HG03095 (cell line): ENCODE measurements around the gene CASP6.

Experiments used
- ATAC-seq: cut with Tn5 transposase; IDR thresholded peaks from one replicate; pipeline ENCODE4 v1.9.1; 2021; ENCODE audit warnings: moderate library complexity; ENCODE audit not compliant: unreplicated experiment

The CASP6 gene

GRCh38 chr4:109673303-109673702 is 29.9 kb downstream of the CASP6 start:
- ATAC-seq, result no peak

GRCh38 chr4:109672169-109672930 is 30.9 kb downstream of the CASP6 start:
- ATAC-seq, result no peak

DNA sequence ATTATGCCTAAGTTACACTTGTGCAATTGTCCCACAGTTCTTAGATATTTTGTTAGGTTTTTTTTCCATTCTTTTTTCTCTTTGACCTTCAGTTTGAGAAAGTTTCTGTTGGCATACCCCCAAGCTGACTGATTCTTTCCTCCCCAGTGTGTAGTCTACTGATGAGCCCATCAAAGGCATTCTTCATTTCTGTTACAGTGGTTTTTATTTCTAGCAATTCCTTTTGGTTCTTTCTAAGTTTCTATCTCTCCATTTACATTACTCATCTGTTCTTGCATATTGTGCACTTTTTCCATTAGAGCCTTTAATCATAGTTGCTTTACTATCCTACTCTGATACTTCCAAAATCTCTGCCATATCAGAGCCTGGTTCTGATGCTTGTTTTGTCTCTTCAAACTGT is 31.9 kb downstream of the CASP6 start:
- no peak for ATAC-seq

GRCh38 chr4:109665783-109666485 is 37.3 kb downstream of the CASP6 start:
- ATAC-seq, result no peak

DNA sequence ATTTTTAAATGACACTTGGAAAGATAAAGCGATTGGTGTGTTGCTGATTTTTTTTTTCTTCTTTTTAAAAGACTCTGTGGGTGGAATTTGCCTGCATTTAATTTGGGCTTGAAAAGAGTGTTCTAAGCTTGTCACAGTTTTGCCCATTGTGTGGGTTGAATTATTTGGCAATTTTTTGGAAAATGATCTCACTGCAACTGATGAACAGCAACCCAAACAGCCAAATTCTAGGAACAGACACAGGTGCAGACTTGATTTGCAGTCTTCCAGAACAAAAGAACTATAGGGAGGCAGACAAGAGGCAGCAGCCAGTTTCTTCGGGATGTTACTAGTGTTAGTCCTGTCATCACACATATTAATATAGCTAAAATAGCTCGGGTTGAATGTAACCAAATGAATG is 40.5 kb downstream of the CASP6 start:
- no peak for ATAC-seq

- no peak for ATAC-seq
Measured at GRCh38 chr4:109662116-109662515, 41.1 kb downstream of the CASP6 start.

- no peak for ATAC-seq
Measured at GRCh38 chr4:109658871-109659410, 44.3 kb downstream of the CASP6 start.

- ATAC-seq, result no peak
Measured at GRCh38 chr4:109657854-109658418, 45.3 kb downstream of the CASP6 start.

GRCh38 chr4:109655396-109655795 is 47.8 kb downstream of the CASP6 start:
- no peak for ATAC-seq

- ATAC-seq, result peak; percentile 82
Measured at GRCh38 chr4:109649872-109650271, 53.4 kb downstream of the CASP6 start.

DNA sequence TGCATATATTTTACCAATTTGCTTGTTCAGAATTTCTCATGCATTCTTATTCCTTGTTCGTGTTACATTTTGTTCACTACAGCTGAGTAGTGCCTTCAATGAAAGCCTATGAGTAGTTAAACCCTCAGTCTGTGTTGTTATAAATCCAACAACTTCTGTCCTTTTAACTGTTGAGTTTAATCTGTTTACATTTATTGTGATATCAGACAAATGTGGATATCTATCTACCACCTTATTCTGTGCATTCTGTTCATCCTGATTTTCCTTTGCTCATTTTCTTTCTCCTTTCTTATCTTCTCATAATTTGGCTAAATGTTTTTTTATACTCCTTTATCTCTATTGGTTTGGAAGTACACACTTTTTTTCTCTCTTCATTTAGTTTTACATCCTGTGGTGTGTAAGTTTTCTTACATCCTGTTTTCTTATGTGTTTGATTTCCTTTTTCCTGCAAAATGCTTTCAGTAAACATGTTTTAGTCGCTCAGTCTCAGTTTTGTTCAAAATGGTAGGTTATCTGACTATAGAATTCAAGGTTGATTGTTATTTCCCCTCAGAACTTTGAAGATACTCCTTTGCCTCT is 54.2 kb downstream of the CASP6 start:
- no peak for ATAC-seq

DNA sequence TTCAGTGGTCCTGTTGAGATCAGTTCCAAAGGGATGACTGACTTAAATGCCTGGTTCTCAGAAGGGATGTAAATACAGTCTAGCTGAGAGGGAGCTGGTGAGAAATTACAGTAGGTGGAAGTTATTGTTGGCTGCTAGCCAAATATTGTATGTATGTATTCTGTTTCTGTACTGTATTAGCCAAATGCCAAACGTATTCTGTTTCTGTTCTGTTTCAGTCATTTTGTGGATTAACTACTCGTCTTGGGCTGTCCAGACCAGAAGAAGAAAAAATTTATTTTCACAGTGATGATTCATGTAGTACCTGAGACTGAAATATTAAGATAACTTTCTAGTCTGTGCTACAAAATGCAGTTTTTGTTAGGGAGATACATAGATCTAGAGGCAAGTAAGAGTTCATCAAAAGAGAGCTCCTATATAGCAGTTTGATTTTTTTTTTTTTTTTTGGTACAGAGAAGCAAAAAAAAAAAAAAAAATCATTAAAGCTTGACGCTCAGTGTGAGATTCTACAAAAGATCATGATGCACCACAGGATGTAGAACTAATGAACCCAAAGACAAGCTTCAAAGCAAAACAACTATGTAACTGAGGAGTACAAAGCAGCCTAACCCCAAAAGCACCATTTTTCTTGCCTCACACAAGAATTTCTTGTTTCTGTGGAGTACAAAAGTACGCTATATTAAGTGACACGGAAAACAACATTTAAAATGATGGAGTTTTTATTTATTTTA is 54.8 kb downstream of the CASP6 start:
- peak; percentile 64 for ATAC-seq

DNA sequence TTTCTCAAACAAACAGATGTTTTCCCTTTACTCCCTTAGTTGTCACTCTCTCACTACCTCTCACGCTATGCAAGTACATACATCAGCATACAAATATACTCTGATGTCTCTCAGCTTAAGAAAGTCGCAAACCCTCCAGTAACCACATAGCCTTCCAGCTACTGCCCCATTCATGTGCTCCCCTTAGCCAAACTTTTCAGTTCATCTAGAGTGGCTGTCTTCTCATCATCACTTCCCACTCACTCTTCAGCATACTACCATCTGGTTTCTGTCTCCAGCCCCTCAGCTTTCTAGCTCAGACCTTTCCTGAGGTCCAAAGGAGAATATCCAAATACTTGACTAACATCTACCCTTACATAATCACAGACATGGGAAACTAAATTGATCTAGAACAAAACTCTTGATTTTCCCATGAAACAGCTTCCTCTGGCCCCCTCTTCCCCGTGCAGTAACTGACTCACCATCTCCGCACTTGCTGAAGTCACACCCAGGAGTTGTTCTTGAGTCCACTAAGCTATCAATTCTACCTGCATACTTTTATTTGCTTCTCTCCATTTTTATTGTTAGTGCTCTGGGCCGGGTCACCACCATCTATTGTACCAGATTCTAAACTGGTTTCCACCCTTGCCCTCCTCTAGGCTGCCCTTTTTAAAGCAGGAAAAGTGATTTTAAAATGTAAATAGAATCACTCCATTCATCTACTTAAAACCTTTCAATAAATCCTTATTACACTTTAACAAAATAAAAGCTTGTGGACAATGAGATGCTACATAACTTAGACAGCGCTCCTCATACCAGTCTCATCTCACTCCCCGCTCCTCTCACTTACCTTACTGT is 57.2 kb downstream of the CASP6 start:
- no peak for ATAC-seq

DNA sequence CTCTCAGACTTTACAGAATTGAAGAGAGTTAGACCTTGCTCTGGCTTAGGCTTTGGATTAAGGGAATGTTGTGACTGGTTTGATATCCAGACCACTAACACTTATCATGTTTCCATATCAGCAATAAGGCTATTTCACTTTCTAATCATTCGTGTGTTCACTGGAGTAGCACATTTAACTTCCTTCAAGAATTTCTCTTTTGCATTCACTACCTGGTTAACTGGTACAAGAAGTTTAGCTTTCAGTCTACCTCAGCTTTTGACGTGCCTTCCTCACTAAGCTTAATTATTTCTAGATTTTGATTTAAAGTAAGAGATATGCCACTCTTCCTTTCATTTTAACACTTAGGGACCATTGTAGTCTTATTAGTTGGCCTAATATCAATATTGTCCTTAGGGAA is 62.6 kb downstream of the CASP6 start:
- no peak for ATAC-seq
